Non-pigmented ciliary epithelial cell (primary cell): ENCODE measurements around the gene SLC66A1.

Source experiments
- DNase-seq: peaks from one replicate; pipeline ENCODE4 v3.0.0-alpha.2; 2010; ENCODE audit warnings: low read depth

SLC66A1 gene

GRCh38 chr1:19342894-19343616, 30.9 kb downstream of the SLC66A1 start:
- DNase-seq: no peak

GRCh38 chr1:19343617-19344350, 31.7 kb downstream of the SLC66A1 start:
- no peak for DNase-seq

GRCh38 chr1:19344372-19344810, 32.3 kb downstream of the SLC66A1 start:
- no peak for DNase-seq

- DNase-seq: no peak
Measured at GRCh38 chr1:19344831-19345230, 32.7 kb downstream of the SLC66A1 start.

GRCh38 chr1:19345391-19345790, 33.3 kb downstream of the SLC66A1 start:
- no peak for DNase-seq

GRCh38 chr1:19346026-19346425, 33.9 kb downstream of the SLC66A1 start:
- no peak for DNase-seq

- no peak for DNase-seq
Measured at GRCh38 chr1:19347533-19348172, 35.5 kb downstream of the SLC66A1 start.

- no peak for DNase-seq
Measured at GRCh38 chr1:19348441-19349198, 36.5 kb downstream of the SLC66A1 start.

- DNase-seq: no peak
Measured at GRCh38 chr1:19349999-19350398, 37.9 kb downstream of the SLC66A1 start.

- no peak for DNase-seq
Measured at GRCh38 chr1:19350566-19350965, 38.4 kb downstream of the SLC66A1 start.

GRCh38 chr1:19351873-19352272, 39.7 kb downstream of the SLC66A1 start:
- no peak for DNase-seq

- no peak for DNase-seq
Measured at GRCh38 chr1:19352839-19353238, 40.7 kb downstream of the SLC66A1 start.

GRCh38 chr1:19353596-19353995, 41.5 kb downstream of the SLC66A1 start:
- no peak for DNase-seq

GRCh38 chr1:19354531-19354981, 42.4 kb downstream of the SLC66A1 start:
- DNase-seq: no peak

GRCh38 chr1:19356266-19356665, 44.1 kb downstream of the SLC66A1 start:
- no peak for DNase-seq

GRCh38 chr1:19357299-19357986, 45.3 kb downstream of the SLC66A1 start:
- no peak for DNase-seq

- DNase-seq: no peak
Measured at GRCh38 chr1:19358710-19359109, 46.6 kb downstream of the SLC66A1 start.

- no peak for DNase-seq
Measured at GRCh38 chr1:19359357-19359756, 47.2 kb downstream of the SLC66A1 start.

- no peak for DNase-seq
Measured at GRCh38 chr1:19360016-19360415, 47.9 kb downstream of the SLC66A1 start.

- no peak for DNase-seq
Measured at GRCh38 chr1:19360432-19360831, 48.3 kb downstream of the SLC66A1 start.

GRCh38 chr1:19360843-19361610, 48.9 kb downstream of the SLC66A1 start:
- no peak for DNase-seq
